Bronchial epithelial cell (primary cell): ENCODE results near the gene EDAR. TPM values are rescaled to one million over a fixed set of nuclear protein-coding genes. Genes with fewer than 3 reads are reported as not detected.

Experiments used
- DNase-seq: peaks from one replicate; pipeline ENCODE4 v3.0.0-alpha.2; 2010; ENCODE audit warnings: low read depth
- FAIRE-seq: peaks from 2 replicates; lab custom pipeline; 2011; peaks lifted over from hg19 to GRCh38; lab: Jason Lieb, UNC
- H3K27me3 ChIP-seq: 2 replicates; pipeline ENCODE4 v1.5.1; 2011; ENCODE audit warnings: low read length; ENCODE audit not compliant: control insufficient read depth, insufficient read depth
- H3K36me3 ChIP-seq: 2 replicates; pipeline ENCODE4 v1.5.1; 2011; ENCODE audit warnings: low read length; ENCODE audit not compliant: control insufficient read depth, insufficient read depth
- H3K4me3 ChIP-seq: 2 replicates; pipeline ENCODE4 v1.5.1; 2011; ENCODE audit warnings: mild to moderate bottlenecking, low read depth, low read length, control low read depth
- CTCF ChIP-seq: IDR thresholded peaks from 2 replicates; pipeline ENCODE4 v1.5.1; 2011; ENCODE audit warnings: mild to moderate bottlenecking, moderate library complexity, low read length, control low read depth, inconsistent platforms; ENCODE audit not compliant: insufficient read depth, severe bottlenecking
- total RNA-seq: library from RNA; depleted of rRNA; stranded (reverse); fragments of >200 nt; gene quantifications from 2 replicates; pipeline ENCODE4 v1.2.1, GENCODE V29; 2014

Gene EDAR
- total RNA-seq, 1 donor from 2014 or later, result under 0.01 TPM

- Histone ChIP-seq H3K27me3 (no peaks in the 10 kb centered on the region), H3K4me3 (no peak overlapping the region), H3K36me3 (no peaks in the 10 kb centered on the region)
- no peak for TF ChIP-seq CTCF
- no peak for DNase-seq
- FAIRE-seq, result no peak
Observed at GRCh38 chr2:108920686-108921085, 68.3 kb downstream of the EDAR start.

GRCh38 chr2:108919571-108920373 is 69.2 kb downstream of the EDAR start:
- H3K27me3 ChIP-seq, result no peaks in the 10 kb centered on the region
- DNase-seq, result no peak
- no peak for TF ChIP-seq CTCF

GRCh38 chr2:108918941-108919341 is 70.1 kb downstream of the EDAR start:
- Histone ChIP-seq H3K27me3 (no peaks in the 10 kb centered on the region), H3K4me3 (no peak overlapping the region), H3K36me3 (no peaks in the 10 kb centered on the region)
- DNase-seq (no peak), FAIRE-seq (no peak)
- TF ChIP-seq CTCF, result no peak

More at GRCh38 chr2:108919571-108920373, 69.2 kb downstream of the EDAR start:
- no peaks in the 10 kb centered on the region for H3K36me3 ChIP-seq
- FAIRE-seq, result peak; percentile 18
- H3K4me3 ChIP-seq, result no peak overlapping the region

- FAIRE-seq, result peak; percentile 75
- H3K36me3 ChIP-seq, result no peaks in the 10 kb centered on the region
- DNase-seq, result no peak
- no peak for TF ChIP-seq CTCF
- no peaks in the 10 kb centered on the region for H3K27me3 ChIP-seq
- H3K4me3 ChIP-seq, result no peak overlapping the region
Observed at GRCh38 chr2:108918156-108918874, 70.7 kb downstream of the EDAR start.

GRCh38 chr2:108917526-108917925 is 71.5 kb downstream of the EDAR start:
- H3K27me3 ChIP-seq, result no peaks in the 10 kb centered on the region
- TF ChIP-seq CTCF, result no peak
- no peaks in the 10 kb centered on the region for H3K36me3 ChIP-seq
- no peak for FAIRE-seq
- no peak overlapping the region for H3K4me3 ChIP-seq
- DNase-seq, result no peak
